ENCODE data around the gene MED13L.
A peak's percentile ranks its signal among the peaks of the same experiment; 100 is the strongest.

Gene MED13L

GRCh38 chr12:115998119-115998633, 279.3 kb downstream of the MED13L start:
- peak; percentile 17 for DNase-seq (ENCODE audit: extremely low read depth, low read depth)
- no peak overlapping the region for H3K4me3 ChIP-seq (replicated peaks; ENCODE audit: low read depth, low read length)
- TF ChIP-seq, protein P1, sequence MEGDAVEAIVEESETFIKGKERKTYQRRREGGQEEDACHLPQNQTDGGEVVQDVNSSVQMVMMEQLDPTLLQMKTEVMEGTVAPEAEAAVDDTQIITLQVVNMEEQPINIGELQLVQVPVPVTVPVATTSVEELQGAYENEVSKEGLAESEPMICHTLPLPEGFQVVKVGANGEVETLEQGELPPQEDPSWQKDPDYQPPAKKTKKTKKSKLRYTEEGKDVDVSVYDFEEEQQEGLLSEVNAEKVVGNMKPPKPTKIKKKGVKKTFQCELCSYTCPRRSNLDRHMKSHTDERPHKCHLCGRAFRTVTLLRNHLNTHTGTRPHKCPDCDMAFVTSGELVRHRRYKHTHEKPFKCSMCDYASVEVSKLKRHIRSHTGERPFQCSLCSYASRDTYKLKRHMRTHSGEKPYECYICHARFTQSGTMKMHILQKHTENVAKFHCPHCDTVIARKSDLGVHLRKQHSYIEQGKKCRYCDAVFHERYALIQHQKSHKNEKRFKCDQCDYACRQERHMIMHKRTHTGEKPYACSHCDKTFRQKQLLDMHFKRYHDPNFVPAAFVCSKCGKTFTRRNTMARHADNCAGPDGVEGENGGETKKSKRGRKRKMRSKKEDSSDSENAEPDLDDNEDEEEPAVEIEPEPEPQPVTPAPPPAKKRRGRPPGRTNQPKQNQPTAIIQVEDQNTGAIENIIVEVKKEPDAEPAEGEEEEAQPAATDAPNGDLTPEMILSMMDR (IDR thresholded peaks at IDR 0.05; ENCODE audit: low read depth, low read length, missing control alignments) = peak; percentile 59

GRCh38 chr12:115993737-115994136, 283.8 kb downstream of the MED13L start:
- no peak for DNase-seq (ENCODE audit: extremely low read depth, low read depth)
- no peak overlapping the region for H3K4me3 ChIP-seq (replicated peaks; ENCODE audit: low read depth, low read length)
- TF ChIP-seq, protein P1 (IDR thresholded peaks at IDR 0.05; ENCODE audit: low read depth, low read length, missing control alignments) = no peak

GRCh38 chr12:115990241-115990640, 287.3 kb downstream of the MED13L start:
- TF ChIP-seq, protein P1 (IDR thresholded peaks at IDR 0.05; ENCODE audit: low read depth, low read length, missing control alignments) = no peak
- no peak for DNase-seq (ENCODE audit: extremely low read depth, low read depth)
- H3K4me3 ChIP-seq (replicated peaks; ENCODE audit: low read depth, low read length) = no peak overlapping the region

DNA sequence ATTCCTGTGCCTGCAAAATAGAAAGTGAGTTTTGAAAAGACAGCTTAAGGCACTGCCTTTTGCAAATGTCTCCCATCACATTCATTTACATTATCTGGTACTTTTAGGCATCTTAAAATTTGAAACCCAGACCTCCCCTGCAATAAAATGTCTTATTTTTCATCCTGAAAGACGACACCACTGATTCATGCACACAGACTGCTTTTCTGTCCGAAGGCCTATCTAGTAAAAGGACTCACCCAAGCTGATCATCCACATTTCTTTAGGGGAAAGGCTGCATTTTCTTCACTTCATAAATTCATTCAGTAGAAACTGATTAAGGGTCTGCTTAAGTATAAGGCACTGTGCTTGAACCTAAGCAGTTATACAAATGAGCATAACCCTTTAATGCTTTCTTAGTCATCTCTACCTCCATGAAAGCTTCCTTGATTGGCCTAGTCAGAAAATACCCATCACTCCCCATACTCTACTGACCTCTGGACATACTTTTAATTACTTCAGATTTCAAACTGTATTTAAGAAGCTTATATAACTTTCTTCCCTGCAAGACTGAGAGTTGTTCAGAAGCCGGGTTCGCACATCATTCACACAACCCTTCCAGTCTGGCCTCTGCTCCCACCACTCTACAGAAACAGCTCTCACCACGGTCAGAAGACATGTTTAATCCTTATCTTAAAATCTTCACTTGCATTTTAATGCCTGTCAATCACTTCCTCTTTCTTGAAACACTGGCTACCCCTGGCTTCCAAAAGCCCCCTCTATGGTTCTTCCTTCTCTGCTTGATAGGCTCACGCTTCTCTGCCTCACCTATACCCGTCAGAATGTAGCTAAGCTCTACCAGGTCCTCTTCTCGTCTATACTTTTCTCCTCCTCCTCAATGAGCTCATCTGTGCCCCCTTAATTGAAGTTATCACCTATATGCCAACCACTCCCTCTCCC, 288.6 kb downstream of the MED13L start:
- no peak for DNase-seq (ENCODE audit: extremely low read depth, low read depth)
- H3K4me3 ChIP-seq (replicated peaks; ENCODE audit: low read depth, low read length) = no peak overlapping the region
- TF ChIP-seq, protein P1 (IDR thresholded peaks at IDR 0.05; ENCODE audit: low read depth, low read length, missing control alignments) = no peak

GRCh38 chr12:115988212-115988611, 289.3 kb downstream of the MED13L start:
- H3K4me3 ChIP-seq (replicated peaks; ENCODE audit: low read depth, low read length) = no peak overlapping the region
- DNase-seq (ENCODE audit: extremely low read depth, low read depth) = no peak
- TF ChIP-seq, protein P1 (IDR thresholded peaks at IDR 0.05; ENCODE audit: low read depth, low read length, missing control alignments) = no peak

GRCh38 chr12:115984616-115985015, 292.9 kb downstream of the MED13L start:
- TF ChIP-seq, protein P1 (IDR thresholded peaks at IDR 0.05; ENCODE audit: low read depth, low read length, missing control alignments) = no peak
- no peak for DNase-seq (ENCODE audit: extremely low read depth, low read depth)
- H3K4me3 ChIP-seq (replicated peaks; ENCODE audit: low read depth, low read length) = no peak overlapping the region
